Epidermal melanocyte (primary cell): Measurements from ENCODE around the gene ALDH4A1.
"Not testable (repeated sequence)": the region's sequence is repeated elsewhere in the genome, so short reads cannot be mapped to it uniquely, and the experiment has no call there.

Experiments used
- DNase-seq: peaks from one replicate; pipeline ENCODE4 v3.0.0; 2011; ENCODE audit warnings: low spot score; ENCODE audit not compliant: insufficient read length

The ALDH4A1 gene

DNA sequence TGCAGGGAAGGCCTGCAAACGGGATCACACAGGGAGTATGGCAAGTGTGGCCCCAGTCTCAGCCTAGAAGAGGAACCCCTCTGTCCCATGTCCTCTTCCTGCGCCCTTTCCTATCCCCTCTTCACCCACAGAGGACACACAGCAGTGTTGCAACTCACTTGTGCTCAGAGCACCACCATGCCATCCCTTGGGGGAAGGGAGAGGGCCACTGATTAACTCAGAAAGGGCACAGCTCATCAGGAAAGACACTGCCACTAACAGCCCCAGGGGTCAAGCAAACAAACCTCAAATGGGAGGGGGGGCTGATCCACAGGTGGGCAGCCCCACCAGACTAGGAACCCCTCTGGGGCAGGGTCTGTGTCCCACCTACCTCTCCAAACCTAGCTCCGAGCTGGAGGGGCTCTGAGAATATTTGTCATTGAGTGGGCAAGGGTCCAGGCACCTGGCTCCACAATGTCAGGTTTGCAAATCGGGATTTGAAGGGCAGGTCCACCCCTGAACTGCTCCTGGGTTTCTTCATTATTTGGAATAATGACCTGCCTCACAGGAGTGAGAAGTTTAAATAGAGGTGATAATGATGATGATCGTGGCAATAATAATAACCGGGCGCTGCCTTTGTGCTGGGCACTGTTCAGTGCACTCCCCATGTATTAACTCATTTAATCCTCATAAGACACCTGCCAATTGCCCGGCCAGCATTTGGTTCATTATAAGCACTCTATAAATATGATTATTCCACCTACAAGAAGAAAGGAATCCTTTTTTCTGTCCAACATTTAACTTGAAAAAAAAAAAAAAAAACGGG, 1.0 kb downstream of the ALDH4A1 start:
- DNase-seq = no peak

DNA sequence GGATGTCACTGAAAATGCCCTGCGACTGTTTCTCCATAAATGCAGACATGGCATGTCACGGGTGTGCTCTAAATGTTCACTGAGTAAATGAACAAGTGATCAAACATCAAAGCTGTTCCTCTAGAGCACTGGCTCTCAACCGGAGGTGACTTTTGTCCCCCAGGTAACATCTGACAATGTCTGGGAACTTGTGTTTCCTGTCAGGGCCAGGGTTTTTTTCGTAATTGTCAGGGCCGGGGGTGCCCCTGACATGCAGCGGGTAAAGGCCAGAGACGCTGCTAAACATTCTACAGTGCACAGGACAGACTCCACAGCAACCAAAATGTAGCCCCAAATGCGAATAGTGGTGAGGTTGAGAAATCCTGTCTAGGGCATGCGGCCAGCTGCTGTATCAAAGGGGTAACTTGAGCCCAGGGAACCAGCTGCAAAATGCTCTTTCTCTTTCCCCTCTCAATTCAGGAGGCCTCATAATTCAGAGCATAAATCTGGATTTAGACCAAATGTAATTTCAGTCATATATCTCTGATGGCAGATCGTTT, 2.0 kb downstream of the ALDH4A1 start:
- DNase-seq = no peak

DNA sequence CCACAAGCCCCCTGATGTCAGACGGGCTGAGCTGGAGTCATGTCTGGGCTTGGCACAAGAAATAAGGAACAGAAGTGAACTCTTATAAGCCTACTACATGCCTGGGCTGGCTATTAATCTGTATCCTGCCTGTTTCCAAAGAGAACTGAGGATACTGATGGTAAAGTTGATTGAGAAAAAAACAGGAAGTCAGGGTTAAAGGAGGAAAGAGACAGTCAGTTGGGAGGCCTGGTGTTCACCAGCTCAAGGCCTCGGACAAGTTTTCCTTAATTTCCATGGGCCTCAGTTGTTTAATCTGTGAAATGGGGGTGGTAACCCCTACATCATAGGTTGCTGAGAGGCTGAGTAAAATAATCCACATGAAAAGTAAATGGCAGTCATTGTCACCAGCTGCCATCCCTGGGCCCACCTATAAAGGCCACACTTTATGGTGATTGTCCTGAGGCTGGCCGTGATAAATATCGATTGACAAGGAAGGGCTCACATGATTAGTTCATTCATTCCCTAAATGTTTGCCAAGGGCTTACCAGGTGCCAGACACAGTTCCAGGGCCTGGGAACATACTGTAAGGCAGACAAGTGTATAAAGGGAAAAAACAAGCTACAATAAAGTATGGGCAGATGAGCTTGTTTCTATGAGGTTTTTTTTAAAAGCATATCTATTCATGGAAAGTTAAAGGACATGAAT, 2.8 kb downstream of the ALDH4A1 start:
- DNase-seq = no peak

DNA sequence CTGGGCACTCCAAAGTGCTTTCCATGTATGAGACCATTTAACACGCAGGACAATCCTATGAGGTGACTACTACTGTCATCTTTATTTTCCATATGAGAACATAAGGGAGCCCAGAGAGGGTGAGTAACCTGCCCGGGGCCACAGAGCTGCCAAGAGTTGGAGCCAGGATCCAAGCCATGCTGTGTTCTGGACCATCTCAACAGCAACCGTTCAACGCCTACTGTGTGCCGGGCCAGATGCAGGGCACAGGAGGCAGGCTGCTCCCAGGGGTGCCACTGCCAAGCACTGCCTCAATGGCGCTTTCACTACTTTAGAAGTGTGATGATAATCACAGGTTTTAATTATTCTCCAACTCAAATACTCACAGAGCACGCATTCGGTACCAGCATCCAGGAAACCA, 3.8 kb downstream of the ALDH4A1 start:
- DNase-seq = no peak

DNA sequence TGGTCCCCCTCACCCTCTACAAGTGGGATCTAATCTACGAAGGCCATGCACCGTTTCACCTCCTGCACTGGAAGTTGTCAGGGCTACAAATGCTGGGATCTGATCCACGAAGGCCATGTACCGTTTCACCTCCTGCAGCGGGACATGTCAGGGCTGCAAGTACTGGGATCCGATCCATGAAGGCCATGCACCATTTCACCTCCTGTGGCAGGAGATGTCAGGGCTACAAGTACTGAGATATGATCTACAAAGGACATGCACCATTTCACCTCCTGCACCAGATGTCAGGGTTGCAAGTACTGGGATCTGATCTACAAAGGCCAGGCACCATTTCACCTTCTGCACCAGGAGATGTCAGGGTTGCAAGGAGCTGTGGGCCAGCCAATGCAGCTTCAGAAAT, 7.0 kb downstream of the ALDH4A1 start:
- DNase-seq = no peak

DNA sequence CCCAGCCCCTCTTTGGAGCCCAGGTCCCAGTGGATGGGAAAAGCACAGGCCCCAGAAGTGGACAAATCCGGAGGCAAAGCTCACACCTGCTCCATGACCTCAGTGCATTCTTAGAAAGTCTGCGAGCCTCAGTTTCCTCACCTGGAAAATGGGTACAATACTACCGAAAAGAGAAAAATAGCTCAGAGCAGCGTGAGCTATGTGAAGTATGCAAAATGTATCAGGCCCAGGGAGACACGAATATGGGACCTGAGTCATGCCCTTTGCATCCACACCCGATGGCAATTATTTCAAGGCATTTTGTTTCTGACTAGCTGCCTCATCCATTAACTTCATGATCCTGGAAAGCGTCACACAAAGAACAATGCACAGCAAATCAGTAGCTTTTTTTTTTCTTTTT, 9.2 kb downstream of the ALDH4A1 start:
- no peak for DNase-seq

DNA sequence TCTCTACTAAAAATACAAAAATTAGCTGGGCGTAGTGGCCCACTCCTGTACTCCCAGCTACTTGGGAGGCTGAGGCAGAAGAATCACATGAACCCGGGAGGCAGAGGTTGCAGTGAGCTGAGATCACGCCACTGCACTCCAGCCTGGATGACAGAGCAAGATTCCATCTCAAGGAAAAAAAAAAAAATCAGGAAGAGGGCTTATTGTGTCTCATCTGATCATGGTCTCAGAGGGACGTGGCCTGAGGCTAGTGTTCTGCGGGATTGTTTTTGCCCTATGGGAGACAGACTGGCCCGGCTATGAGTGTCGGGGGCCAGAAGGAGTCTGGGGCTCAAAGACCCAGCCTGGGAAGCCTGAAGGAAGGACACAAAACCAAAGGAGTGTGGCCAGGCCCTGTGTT, 10.5 kb downstream of the ALDH4A1 start:
- DNase-seq = not testable (repeated sequence)

DNA sequence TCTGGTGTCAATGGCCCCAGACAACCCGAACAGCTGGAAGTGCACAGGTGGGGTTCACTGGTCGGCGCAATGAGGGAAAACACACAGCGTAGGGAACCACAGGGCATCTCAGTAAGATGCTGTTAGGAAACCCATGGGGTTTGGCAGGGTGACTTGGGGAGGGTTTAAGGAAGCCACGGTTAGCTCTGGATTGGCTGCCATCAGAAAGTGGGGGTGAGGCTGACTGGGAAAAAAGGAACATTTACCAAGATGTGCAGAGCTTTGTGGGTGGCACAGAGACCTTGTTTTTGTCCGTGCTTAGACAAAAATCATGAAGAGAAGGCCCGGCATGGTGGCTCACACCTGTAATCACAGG, 11.0 kb downstream of the ALDH4A1 start:
- DNase-seq = no peak

DNA sequence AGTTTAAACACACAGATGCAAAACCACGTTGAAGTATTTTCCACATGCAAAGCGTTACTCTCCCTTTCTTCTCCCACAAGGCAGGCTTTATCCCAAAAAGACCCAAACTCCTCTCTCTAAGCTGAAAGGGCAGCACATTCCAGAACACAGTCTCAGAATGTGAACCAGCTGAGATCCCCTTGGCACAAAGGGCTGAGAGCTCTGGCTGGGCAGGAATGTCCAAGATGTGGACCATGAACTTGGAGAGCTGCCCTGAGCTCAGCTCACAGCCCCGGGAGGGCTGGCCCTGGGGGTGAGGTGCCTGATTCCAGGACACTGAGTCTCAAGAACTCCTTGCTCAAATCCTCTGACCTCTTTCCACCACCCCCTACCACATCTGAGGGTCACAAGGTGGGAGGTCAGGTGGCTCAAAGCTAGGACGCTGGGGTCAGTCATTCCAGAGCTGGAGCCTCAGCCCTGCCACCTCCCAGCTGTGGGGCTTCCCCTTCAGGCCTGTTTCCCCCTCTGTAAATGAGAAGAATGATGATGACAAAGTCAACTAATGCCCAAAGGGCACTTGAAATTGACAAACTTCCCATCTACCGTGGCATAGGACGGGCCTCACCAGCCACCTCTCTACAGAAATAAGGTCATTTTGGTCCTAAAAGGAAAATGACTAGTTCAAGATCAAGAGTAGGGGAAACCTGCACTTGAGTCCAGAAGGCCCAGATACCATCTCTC, 11.5 kb downstream of the ALDH4A1 start:
- DNase-seq = peak; percentile 80

DNA sequence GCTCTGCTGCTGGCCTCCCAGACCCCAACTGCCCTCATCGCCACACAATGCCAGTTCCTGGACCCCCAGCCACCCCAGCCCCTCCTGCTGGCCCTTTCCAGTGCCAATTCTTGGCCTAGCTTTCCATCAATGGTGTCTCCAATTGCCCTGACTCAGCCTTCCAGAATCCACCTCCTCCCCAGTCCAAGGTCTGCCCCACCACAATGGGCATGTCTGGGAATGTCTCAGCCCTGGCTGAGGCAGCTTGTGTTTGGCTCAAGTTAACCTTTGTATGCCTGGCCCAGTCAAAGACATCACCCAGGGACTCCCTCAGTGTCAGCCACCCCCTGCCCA, 16.4 kb downstream of the ALDH4A1 start:
- no peak for DNase-seq

DNA sequence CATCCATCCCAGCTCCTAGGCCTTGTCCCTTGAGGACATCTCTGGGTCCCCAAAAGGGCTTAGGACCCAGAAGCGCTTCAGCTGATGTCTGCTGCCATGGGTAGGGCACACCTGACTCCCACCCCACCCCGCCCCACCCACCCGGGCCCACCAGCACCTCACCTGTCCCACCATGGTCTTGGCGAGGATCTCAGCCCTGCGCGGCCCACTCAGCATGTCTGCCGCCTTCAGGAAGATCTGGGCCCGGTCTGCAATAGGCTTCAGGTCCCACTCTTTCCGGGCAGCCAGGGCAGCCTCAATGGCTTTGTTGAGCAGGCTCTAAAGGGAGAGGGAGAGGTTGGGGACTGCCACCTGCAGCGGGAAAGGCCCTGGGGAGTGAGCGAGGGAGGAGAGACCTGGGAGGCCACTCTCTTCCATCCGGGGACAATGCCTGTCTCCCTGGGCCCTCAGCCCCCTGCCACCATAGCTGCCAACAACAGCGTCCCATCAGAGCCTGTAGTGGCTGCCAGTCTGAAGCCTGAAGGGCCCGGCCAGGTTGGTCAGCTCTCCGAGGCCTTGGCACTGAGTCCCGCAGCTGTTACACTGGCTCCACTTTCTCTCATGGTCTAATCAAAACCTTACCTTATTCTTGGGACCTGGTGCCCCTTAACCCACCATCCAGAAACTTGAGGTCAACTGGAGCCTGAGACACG, 16.9 kb downstream of the ALDH4A1 start:
- DNase-seq = no peak

DNA sequence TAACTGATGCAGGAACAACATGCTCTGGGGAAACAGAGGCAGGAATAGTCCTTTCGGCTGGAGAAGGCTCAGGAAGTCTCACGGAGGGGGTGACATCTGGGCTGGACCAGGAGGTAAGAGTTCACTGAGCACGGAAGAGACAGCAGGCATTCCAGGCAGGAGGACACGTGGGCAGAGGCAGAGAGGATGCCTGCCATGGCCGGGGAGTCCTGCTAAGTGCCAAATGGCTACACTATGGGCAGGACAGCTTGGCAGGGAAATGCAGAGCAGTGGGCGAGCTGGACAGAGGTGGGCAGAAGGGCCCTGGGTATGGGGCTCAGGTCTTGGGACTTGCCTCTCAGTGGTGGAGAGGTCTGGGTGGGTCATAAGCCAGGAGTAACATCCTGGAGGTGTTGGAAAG, 17.6 kb downstream of the ALDH4A1 start:
- DNase-seq = no peak

DNA sequence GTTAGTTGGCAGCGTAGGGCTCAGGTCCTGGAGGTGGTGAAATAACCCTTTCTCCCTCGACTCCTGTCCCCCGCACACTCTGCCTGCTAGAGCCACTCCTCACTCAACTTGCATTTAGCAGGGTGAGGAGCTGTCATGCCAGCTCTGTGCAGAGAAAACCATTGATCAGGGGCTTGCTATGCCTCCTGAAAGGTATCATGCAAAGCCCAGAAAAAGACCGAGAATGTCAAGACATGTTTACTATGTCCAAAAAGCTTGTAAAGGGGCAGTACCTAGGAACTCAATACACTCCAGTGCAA, 18.0 kb downstream of the ALDH4A1 start:
- no peak for DNase-seq

DNA sequence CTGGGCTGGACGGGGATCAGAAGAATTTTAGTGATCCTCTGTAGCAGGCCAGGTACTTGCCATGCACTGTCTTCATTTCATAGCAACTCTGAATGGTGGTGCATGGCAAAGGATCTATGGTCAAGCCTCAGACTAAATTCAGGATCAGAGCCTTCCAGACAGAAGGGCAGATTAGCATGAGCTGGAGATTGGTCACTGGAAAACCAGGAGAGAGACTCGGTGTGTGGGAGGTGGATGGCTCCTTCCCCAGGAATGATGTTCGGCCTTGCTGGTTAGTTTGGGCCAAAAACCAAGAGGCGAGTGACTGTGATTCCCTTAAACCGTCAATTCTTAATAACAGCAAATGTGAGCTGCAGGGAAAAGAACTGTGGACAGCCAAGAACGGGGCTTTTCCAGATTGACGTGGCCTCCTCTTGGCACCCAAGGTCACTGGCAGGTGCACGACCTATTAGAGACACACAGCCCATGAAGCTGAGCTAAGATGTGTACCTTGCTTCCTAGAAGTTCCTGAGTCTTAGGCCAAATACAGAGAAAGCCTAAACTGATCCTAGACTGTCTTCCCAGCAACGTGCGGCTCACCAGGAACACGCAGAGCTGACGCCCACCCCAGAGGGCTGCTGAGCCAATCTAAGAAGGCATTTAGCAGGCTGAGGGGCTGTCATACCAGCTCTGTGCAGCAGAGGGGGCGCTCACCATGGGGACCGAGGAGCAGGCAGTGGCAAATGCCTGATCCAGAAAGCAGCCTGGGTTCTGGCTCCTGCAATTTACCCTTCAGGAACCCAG, 18.5 kb downstream of the ALDH4A1 start:
- DNase-seq = peak; percentile 69

DNA sequence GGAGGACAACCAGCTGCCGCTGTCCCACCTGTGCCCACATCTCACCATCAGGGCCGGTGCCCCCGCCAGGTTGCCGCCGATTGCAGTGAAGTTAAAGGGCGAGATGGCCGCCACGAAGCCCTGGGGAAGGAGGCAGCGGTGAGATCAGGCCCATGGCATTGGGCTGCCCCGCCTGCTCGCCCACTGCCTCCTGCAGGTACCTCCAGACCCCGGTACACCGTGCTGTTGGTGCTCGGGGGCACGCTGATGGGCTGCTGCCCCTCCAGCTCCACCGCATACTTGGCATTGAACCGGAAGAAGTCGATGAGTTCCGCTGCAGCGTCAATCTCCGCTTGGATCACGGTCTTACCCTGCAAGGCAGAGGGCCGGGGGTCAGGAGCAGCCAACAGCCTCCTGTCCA, 19.3 kb downstream of the ALDH4A1 start:
- no peak for DNase-seq

DNA sequence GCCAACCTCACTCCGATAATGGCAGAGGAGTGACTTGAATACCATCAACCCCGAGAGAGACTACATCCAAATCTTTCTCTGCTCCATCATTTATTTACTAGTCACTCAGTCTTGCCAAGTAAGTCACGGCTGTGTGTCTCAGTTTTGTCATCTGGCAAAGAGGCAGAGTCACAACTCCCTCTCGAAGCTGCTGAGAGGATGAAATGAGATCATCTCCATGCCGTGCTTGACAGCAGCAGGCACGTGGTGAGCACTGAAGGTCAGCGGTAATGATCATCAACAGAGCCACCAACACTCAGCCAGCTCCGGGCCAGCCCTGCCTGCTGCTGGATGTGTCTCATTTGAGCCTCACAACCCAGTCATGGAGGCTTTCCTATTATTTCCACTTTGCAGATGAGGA, 19.9 kb downstream of the ALDH4A1 start:
- DNase-seq = no peak

DNA sequence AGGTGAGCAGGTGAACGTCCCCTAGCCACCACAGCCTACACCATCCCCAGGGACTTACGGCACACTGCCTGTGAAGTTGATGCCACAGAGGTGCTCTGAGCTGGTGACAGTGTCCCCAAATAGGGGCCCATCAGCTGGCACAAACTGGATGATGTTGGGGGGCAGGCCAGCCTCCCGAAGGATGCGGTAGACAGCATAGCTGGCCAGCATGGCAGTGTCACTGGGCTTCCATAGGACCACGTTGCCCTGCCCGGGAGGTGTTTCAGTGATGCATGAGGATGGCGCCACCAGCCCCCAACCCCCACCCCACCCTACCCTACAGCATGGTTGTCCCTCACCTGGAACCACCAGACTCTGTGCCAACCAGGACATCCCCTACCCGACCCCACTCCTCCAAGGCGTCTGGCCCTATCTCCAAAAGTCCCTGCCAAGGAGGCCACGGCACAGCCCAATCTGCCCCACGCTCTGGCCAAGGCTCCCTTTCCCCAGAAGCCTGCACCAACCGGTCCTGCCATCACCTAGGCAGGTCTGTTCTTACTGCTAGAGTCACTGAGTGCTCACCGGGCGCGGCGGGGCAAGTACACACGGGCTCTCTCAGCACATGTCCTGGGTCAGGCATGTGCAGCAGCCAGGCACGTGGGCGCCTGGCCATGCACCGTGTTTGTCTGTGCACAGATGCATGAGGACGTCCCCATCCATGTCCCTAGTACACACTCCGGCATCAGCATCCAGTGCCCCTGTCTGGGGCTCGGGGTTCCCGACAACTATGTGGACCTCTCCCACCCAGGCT, 20.5 kb downstream of the ALDH4A1 start:
- no peak for DNase-seq

DNA sequence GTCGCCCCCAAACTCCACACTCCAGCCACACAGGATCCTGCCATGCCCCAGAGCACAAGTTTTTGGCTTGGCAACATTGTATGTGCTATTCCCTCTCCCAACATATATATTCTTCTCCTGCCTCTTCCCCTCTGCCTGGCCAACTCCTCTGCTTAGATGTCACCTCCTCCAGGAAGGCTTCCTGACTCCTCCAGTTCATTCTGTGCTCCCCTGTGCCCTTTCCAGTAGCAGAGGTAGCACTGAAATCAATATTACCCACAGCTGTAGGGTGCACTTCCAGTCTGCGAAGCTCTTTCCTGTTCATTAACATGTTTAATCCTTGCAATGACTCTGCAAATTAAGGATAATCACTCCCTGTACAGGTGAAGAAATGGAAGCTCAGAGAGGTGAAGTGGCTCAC, 21.2 kb downstream of the ALDH4A1 start:
- DNase-seq = no peak

DNA sequence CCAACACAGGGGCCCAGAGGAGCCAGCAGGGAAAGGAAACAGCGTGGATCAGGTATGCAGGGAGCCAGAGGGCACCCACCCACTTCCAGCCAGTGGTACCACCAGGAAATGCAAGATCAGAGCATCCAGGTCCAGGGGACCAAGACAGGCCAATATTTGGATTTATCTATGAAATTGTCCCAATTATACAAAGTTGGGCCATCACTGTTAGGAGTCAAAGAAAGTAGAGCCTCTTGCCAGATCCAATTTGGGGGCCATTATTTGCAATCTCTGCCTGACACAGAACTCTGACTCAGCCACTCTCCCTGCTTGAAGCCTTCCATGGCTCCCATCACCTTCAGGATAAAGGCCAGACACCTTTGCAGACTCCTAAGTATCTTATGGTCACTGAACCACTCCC, 21.8 kb downstream of the ALDH4A1 start:
- no peak for DNase-seq

DNA sequence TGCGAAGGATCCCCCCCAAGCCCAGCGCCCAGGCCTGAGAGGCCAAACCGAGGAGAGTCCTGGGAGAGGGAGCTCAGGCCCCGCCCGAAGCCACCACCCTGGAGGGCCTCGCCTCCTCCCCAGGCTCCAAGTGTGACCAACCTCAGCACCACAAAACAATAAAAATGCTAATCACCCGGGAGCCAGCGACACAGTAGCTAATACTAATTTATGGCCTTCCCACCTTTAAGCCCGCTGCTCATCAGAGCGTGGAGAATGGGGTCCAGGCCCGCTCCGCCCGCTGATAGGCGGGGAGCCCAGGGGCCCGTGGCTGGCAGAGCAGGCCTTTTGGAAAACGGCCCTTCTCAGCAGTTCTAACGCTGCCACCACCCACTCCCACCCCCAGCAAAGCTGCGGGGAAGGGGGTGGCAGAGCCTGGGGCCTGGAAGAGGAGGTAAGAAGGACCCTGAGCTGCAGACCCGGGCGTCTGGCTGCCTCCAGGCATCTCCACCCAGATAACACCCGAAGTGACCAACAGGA, 22.5 kb downstream of the ALDH4A1 start:
- no peak for DNase-seq
